GM18867 (cell line): ENCODE measurements around the gene PNMA6E.
"Not testable (repeated sequence)": the region's sequence is repeated elsewhere in the genome, so short reads cannot be mapped to it uniquely, and the experiment has no call there.

Experiments used
- ATAC-seq: cut with Tn5 transposase; IDR thresholded peaks from one replicate; pipeline ENCODE4 v1.9.1; 2021; ENCODE audit warnings: mild to moderate bottlenecking, moderate library complexity; ENCODE audit not compliant: unreplicated experiment

PNMA6E gene

GRCh38 chrX:153387987-153388721 lies 13.0 kb downstream of the PNMA6E start:
- ATAC-seq, result no peak

GRCh38 chrX:153387345-153387744 lies 13.8 kb downstream of the PNMA6E start:
- ATAC-seq, result no peak

GRCh38 chrX:153386097-153386496 lies 15.1 kb downstream of the PNMA6E start:
- ATAC-seq, result no peak

- not testable (repeated sequence) for ATAC-seq
Observed at GRCh38 chrX:153384973-153385372, 16.2 kb downstream of the PNMA6E start.

GRCh38 chrX:153384390-153384789 lies 16.8 kb downstream of the PNMA6E start:
- no peak for ATAC-seq

- ATAC-seq, result no peak
Observed at GRCh38 chrX:153382563-153383482, 18.3 kb downstream of the PNMA6E start.

GRCh38 chrX:153381684-153382532 lies 19.2 kb downstream of the PNMA6E start:
- ATAC-seq, result no peak

GRCh38 chrX:153380691-153381090 lies 20.5 kb downstream of the PNMA6E start:
- no peak for ATAC-seq

GRCh38 chrX:153379971-153380581 lies 21.1 kb downstream of the PNMA6E start:
- ATAC-seq, result no peak

- no peak for ATAC-seq
Observed at GRCh38 chrX:153379508-153379907, 21.6 kb downstream of the PNMA6E start.

- ATAC-seq, result no peak
Observed at GRCh38 chrX:153378607-153379006, 22.5 kb downstream of the PNMA6E start.

- ATAC-seq, result no peak
Observed at GRCh38 chrX:153377727-153378126, 23.4 kb downstream of the PNMA6E start.

GRCh38 chrX:153375571-153375970 lies 25.6 kb downstream of the PNMA6E start:
- no peak for ATAC-seq

- no peak for ATAC-seq
Observed at GRCh38 chrX:153374426-153374825, 26.7 kb downstream of the PNMA6E start.

GRCh38 chrX:153372949-153373348 lies 28.2 kb downstream of the PNMA6E start:
- ATAC-seq, result no peak

GRCh38 chrX:153371256-153371655 lies 29.9 kb downstream of the PNMA6E start:
- ATAC-seq, result no peak

GRCh38 chrX:153370293-153371055 lies 30.7 kb downstream of the PNMA6E start:
- ATAC-seq, result no peak

- ATAC-seq, result no peak
Observed at GRCh38 chrX:153366878-153367538, 34.1 kb downstream of the PNMA6E start.

GRCh38 chrX:153366119-153366518 lies 35.0 kb downstream of the PNMA6E start:
- peak; percentile 12 for ATAC-seq
